ENCODE measurements around the gene ACTL10.

GRCh38 chr20:33654680-33655161 is 12.0 kb upstream of the ACTL10 start:
- TF ChIP-seq CTCF (IDR thresholded peaks at IDR 0.05 in 8 of 11, conservative IDR thresholded peaks at IDR 0.05 in 3 of 11) (no peak), POLR2AphosphoS5 (IDR thresholded peaks at IDR 0.05) (no peak), POLR2A (IDR thresholded peaks at IDR 0.05) (no peak)
